Spinal cord (tissue), 10 donors: ENCODE results near the gene BAG5. TPM values are rescaled to one million over a fixed set of nuclear protein-coding genes. Genes with fewer than 3 reads are reported as not detected.

Experiments
- DNase-seq, 6 donors: peaks; one replicate each; pipeline versions ENCODE4 v3.0.0 to v3.0.0-alpha.2; 2013 to 2015; ENCODE audit warnings: low spot score in 6 of 6, low read depth in 4 of 6
- H3K27ac ChIP-seq: one replicate; pipeline ENCODE4 v1.5.1; 2013; ENCODE audit warnings: low read depth, low read length, control low read depth
- H3K27me3 ChIP-seq: one replicate; pipeline ENCODE4 v1.6.1; 2013; ENCODE audit warnings: low read length; ENCODE audit not compliant: control insufficient read depth, insufficient read depth
- H3K36me3 ChIP-seq: one replicate; pipeline ENCODE4 v1.6.1; 2013; ENCODE audit warnings: low read length; ENCODE audit not compliant: control insufficient read depth, insufficient read depth
- H3K4me1 ChIP-seq: one replicate; pipeline ENCODE4 v1.6.1; 2013; ENCODE audit warnings: low read length; ENCODE audit not compliant: control insufficient read depth, insufficient read depth
- H3K4me3 ChIP-seq: one replicate; pipeline ENCODE4 v1.5.1; 2013; ENCODE audit warnings: low read depth, low read length, control low read depth
- H3K9me3 ChIP-seq: one replicate; pipeline ENCODE4 v1.6.1; 2013; ENCODE audit warnings: low read length; ENCODE audit not compliant: control insufficient read depth, insufficient read depth
- WGBS: methylation state at CpG from one replicate; pipeline ENCODE4 v1.1.5; 2013; ENCODE audit warnings: missing lambda C conversion rate; ENCODE audit not compliant: insufficient coverage; 5-methylcytosine and 5-hydroxymethylcytosine counted together
- polyA plus RNA-seq, 2 donors: library from polyadenylated mRNA; unstranded; fragments of 120-200 nt; gene quantifications; one replicate each; pipeline ENCODE4 v1.2.1, GENCODE V29; 2013; ENCODE audit not compliant: insufficient read length in 2 of 2
- small RNA-seq: library from RNA; depleted of rRNA; stranded (forward); fragments of <200 nt; gene quantifications from one replicate; pipeline ENCODE3, GENCODE V24; 2014; ENCODE audit warnings: low replicate concordance
- total RNA-seq, 2 donors: library from RNA; depleted of rRNA in 1 of 2; stranded (reverse); fragments of 120-200 nt in 1 of 2; fragments of >200 nt in 1 of 2; gene quantifications; one replicate each; pipeline versions ENCODE4 v1.2.3 to v1.2.4, GENCODE V29; 2013 to 2014
- donor health status: healthy.

BAG5 gene
- total and polyA plus RNA-seq, 4 donors: 20.5 to 32.4 (median 23.1) TPM

DNA sequence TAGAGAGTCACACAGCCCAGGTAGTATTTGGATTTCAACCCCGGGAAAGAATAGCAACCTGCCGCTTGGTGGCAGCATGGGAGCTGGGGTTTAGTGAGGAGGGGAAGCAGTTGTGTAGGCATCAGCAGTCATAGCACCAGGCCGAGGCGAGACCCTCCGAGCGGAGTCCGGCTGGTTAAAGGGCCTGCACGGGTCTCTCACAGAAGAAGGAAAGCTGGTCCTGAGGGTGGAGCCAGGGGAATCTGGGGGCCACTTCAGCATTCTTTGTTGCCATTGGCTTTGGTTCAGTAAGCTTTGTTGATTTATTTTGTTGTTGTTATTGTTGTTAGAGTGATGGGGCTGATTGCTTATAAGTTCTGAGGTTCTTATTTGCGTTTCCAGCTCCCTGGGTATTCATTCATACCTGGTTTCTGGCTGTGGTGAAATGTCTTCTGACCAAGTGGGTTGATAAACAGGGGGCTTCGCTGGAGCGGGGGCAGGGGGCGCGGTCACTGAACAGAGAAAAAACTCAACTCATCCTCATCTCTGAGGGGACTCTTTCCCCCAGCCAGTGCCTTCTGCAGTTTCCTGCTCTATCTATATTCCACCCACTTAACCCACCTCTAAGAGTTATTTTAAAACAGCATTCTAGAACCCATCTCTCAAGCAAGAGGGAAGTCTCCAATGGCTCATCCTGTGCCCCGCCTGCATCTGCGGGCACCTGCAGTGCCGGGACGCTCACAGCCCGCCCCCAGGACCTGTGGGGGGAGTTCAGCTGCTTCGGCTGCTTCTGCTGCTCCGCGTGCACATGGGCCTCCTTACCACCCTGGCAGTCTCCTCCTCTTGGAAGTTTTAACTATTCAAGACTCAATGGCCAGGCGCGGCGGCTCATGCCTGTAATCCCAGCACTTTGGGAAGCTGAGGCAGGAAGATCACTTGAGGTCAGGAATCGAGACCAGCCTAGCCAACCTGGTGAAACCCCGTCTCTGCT, 51.4 kb downstream of the BAG5 start:
- Histone ChIP-seq H3K4me1 (peaks cover 33% of the 10 kb centered on the region), H3K36me3 (peaks cover 70% of the 10 kb centered on the region), H3K9me3 (no peaks in the 10 kb centered on the region), H3K27me3 (no peaks in the 10 kb centered on the region), H3K4me3 (no peak overlapping the region), H3K27ac (no peak overlapping the region)
- DNase-seq: no peak
- 73% methylated on average over 20 of the region's 26 CpGs for WGBS

DNA sequence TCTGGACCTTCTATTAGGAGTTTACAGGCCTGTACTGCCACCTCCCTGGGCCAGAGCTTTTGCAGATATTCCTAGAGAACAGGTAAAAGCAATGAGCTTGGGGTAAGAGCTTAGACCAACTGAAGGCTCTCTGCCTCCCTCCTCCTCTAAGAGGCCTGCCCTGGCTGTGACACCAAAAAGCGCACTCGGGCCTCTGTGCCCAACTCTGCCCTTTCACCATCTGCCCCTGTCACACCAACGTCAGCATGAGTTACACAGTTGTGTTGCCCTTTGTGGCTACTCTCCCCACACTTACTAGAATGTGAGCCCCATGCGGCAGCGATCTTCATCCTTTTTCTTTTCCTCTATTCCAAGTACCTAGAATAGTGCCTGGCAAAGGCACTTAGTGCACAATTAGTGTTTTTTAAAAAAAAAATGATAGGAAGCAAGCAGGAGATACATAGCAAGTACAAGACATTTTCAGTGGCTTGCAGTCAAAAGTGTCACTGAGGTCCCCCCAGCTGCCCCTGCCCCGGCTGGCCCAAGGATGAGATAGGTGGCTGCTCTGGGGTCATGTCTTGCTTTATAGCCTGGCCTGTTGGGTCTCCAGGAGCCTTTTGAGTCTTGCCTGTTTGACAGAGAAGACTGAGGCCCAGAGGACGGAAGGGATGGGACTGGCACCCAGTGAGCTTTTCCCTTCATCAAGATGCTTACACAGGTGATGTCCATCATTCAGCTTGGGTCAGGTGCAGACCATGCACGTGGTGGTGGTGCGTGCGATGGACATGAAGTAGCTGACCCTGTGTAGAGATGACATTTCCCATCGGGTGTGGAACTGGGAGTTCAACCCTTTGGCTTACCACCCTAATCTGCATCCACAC, 52.4 kb downstream of the BAG5 start:
- Histone ChIP-seq H3K9me3 (no peaks in the 10 kb centered on the region), H3K4me1 (peaks cover 29% of the 10 kb centered on the region), H3K4me3 (no peak overlapping the region), H3K27ac (no peak overlapping the region), H3K36me3 (peaks cover 74% of the 10 kb centered on the region), H3K27me3 (no peaks in the 10 kb centered on the region)
- DNase-seq: no peak
- 88% methylated on average over 5 of the region's 11 CpGs for WGBS

DNA sequence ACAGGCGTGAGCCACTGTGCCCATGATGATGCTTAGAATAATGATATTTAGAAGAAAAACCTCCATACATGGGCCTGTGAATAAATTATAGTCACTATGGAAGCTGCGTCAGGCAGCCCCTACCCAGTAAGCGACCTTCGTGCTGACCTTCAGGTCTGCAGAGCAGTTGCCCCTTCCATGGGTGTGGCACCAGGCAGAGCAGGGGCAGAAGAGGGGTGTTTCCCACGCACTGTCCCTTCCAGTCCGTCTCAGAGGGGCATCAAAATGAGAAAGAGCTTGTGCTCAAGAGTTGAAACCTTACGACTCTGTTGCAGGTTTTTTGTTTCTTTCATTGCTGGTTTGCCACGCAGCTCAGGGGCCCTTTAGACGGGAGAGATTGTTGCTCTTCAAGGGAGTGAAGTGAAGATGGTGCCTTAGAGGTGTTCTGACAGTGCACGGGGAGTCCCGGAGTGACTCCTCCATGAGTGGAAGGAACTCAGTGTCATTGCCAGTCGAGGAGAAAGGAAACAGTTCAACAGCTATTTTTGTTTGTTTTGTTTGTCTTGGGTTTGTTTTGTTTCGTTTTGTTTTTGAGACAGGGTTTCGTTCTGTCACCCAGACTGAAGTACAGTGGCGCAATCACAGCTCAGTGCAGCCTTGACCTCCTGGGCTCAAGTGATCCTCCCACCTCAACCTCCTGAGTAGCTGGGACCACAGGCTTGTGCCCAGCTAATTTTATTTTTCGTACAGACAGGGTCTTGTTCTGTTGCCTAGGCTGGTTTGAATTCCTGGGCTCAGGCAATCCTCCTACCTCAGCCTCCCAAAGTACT, 53.7 kb downstream of the BAG5 start:
- peaks cover 78% of the 10 kb centered on the region for H3K36me3 ChIP-seq
- 93% methylated on average over 14 of the region's 16 CpGs for WGBS
- no peaks in the 10 kb centered on the region for H3K9me3 ChIP-seq
- DNase-seq: no peak
- peaks cover 18% of the 10 kb centered on the region for H3K4me1 ChIP-seq
- H3K27me3 ChIP-seq: no peaks in the 10 kb centered on the region
- no peak overlapping the region for H3K27ac ChIP-seq
- H3K4me3 ChIP-seq: no peak overlapping the region

DNA sequence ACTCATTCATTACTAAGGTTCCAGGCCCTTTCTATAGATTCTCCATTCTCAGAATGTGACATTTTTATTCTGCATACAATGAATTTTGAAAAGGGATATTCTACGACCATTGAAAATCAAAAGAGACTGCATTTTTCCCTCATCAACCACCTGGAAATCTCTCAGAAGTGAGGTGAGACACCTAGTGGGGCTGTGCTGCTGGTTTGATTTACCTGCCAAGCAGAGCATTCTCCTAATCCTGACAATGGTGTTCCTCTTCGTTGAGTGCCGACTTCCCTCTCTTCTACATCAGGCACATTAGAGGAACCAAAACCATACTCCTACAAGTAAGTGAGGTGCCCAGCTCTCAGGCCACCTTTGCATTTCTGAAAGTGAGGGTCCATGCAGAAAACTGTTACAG, 54.7 kb downstream of the BAG5 start:
- DNase-seq: no peak
- Histone ChIP-seq H3K4me1 (peaks cover 10% of the 10 kb centered on the region), H3K36me3 (peaks cover 79% of the 10 kb centered on the region), H3K27ac (no peak overlapping the region), H3K9me3 (no peaks in the 10 kb centered on the region), H3K4me3 (no peak overlapping the region), H3K27me3 (no peaks in the 10 kb centered on the region)
- WGBS: 60% methylated on average over 1 of the region's 3 CpGs

Small RNAs within 50 kb of the gene (small RNA-seq; reads per million reads assigned to genes)
- 0.14 reads per million for gene RNU4-68P
- gene RNU7-160P: not detected

Other genes with a start within 250 kb of the BAG5 start
- gene EIF5, start 228.4 kb downstream of the BAG5 start, total RNA-seq: 100 to 1,000 TPM; 120 to 150 TPM
- gene EIF5, start 228.4 kb downstream of the BAG5 start, polyA plus RNA-seq: 100 to 1,000 TPM; 191 to 239 TPM
- gene MARK3, start 177.2 kb downstream of the BAG5 start, total RNA-seq: 100 to 1,000 TPM; 102 to 112 TPM
- 100 to 1,000 TPM; 136 to 155 TPM for gene MARK3, start 177.2 kb downstream of the BAG5 start, polyA plus RNA-seq
- 100 to 1,000 TPM; 199 to 235 TPM for gene CKB, start 39.8 kb downstream of the BAG5 start, total RNA-seq
- 1,000 to 10,000 TPM; 1,276 to 1,311 TPM for gene CKB, start 39.8 kb downstream of the BAG5 start, polyA plus RNA-seq
- 1 to 10 TPM; 5.3 to 7.9 TPM for gene TRMT61A, start 33.5 kb downstream of the BAG5 start, total RNA-seq
- 10 to 100 TPM; 10.7 to 11.7 TPM for gene TRMT61A, start 33.5 kb downstream of the BAG5 start, polyA plus RNA-seq
- 10 to 100 TPM; 33.5 to 43.3 TPM for gene COA8, start 303 bp upstream of the BAG5 start, total RNA-seq
- gene COA8, start 303 bp upstream of the BAG5 start, polyA plus RNA-seq: 10 to 100 TPM; 49.4 to 57.6 TPM
- gene KLC1, start 66.6 kb upstream of the BAG5 start, total RNA-seq: 100 to 1,000 TPM; 207 to 300 TPM
- gene KLC1, start 66.6 kb upstream of the BAG5 start, polyA plus RNA-seq: 100 to 1,000 TPM; 503 to 505 TPM
- 10 to 100 TPM; 10.9 to 14.2 TPM for gene XRCC3, start 152.8 kb upstream of the BAG5 start, total RNA-seq
- 10 to 100 TPM; 13.1 to 20.6 TPM for gene XRCC3, start 152.8 kb upstream of the BAG5 start, polyA plus RNA-seq
- gene ZFYVE21, start 153.2 kb upstream of the BAG5 start, total RNA-seq: 10 to 100 TPM; 52.2 to 58.8 TPM
- gene ZFYVE21, start 153.2 kb upstream of the BAG5 start, polyA plus RNA-seq: 10 to 100 TPM; 71.6 to 86.2 TPM